ENCODE data around the gene RNU1-3. TPM values are rescaled to one million over a fixed set of nuclear protein-coding genes. Genes with fewer than 3 reads are reported as not detected.
"Not testable (repeated sequence)": the region's sequence is repeated elsewhere in the genome, so short reads cannot be mapped to it uniquely, and the experiment has no call there.

RNU1-3 gene
- total and polyA plus RNA-seq, 4 donors, result under 0.01 to 16.7 (median under 0.01) TPM; not detected in 1

- TF ChIP-seq CTCF (IDR thresholded peaks at IDR 0.05; ENCODE audit: low read depth, low read length, missing input control), result peak; percentile 38
- peak; percentile 44 to 63 for TF ChIP-seq RAD21 (IDR thresholded peaks at IDR 0.05)
- 31% methylated on average over 3 of the region's 3 CpGs for WGBS
These were observed 42.9 kb upstream of the RNU1-3 start for GRCh38 chr1:16709659-16710087.

GRCh38 chr1:16708704-16709103 is 42.0 kb upstream of the RNU1-3 start:
- not testable (repeated sequence) for H3K9me3 ChIP-seq (ENCODE audit: control insufficient read depth in 4 of 4, low read length in 3 of 4); H3K27ac ChIP-seq (ENCODE audit: low read depth in 1 of 2, low read length in 2 of 2); H3K36me3 ChIP-seq (ENCODE audit: control insufficient read depth in 4 of 4, insufficient read depth in 3 of 4, low read depth in 1 of 4, low read length in 3 of 4); H3K27me3 ChIP-seq (ENCODE audit: control insufficient read depth in 4 of 4, insufficient read depth in 4 of 4, low read length in 3 of 4); DNase-seq (ENCODE audit: low spot score); H3K4me3 ChIP-seq (ENCODE audit: low read depth in 1 of 3, low read length in 3 of 3); H3K9ac ChIP-seq (ENCODE audit: low read depth in 1 of 2, low read length in 2 of 2)
- no CpG with 5 or more reads among the region's 6 CpGs for WGBS
- H3K4me1 ChIP-seq (ENCODE audit: control insufficient read depth in 4 of 4, insufficient read depth in 4 of 4, low read length in 3 of 4), result peaks cover 0 to 15% (median 7%) of the 10 kb centered on the region in 4 donors

More at GRCh38 chr1:16709659-16710087, 42.9 kb upstream of the RNU1-3 start:
- H3K4me3 ChIP-seq (ENCODE audit: low read depth in 1 of 3, low read length in 3 of 3); H3K27me3 ChIP-seq (ENCODE audit: control insufficient read depth in 4 of 4, insufficient read depth in 4 of 4, low read length in 3 of 4); H3K9ac ChIP-seq (ENCODE audit: low read depth in 1 of 2, low read length in 2 of 2); H3K9me3 ChIP-seq (ENCODE audit: control insufficient read depth in 4 of 4, low read length in 3 of 4); H3K27ac ChIP-seq (ENCODE audit: low read depth in 1 of 2, low read length in 2 of 2); H3K36me3 ChIP-seq (ENCODE audit: control insufficient read depth in 4 of 4, insufficient read depth in 3 of 4, low read depth in 1 of 4, low read length in 3 of 4): not testable (repeated sequence)
- peak; percentile 33 for DNase-seq (ENCODE audit: low spot score)
- H3K4me1 ChIP-seq (ENCODE audit: control insufficient read depth in 4 of 4, insufficient read depth in 4 of 4, low read length in 3 of 4), result peaks cover 0 to 15% (median 7%) of the 10 kb centered on the region in 4 donors

GRCh38 chr1:16707130-16708093 is 40.7 kb upstream of the RNU1-3 start:
- peak; percentile 33 for DNase-seq (ENCODE audit: low spot score)
- not testable (repeated sequence) for H3K27me3 ChIP-seq (ENCODE audit: control insufficient read depth in 4 of 4, insufficient read depth in 4 of 4, low read length in 3 of 4); H3K36me3 ChIP-seq (ENCODE audit: control insufficient read depth in 4 of 4, insufficient read depth in 3 of 4, low read depth in 1 of 4, low read length in 3 of 4); H3K9me3 ChIP-seq (ENCODE audit: control insufficient read depth in 4 of 4, low read length in 3 of 4); H3K27ac ChIP-seq (ENCODE audit: low read depth in 1 of 2, low read length in 2 of 2); H3K9ac ChIP-seq (ENCODE audit: low read depth in 1 of 2, low read length in 2 of 2); H3K4me3 ChIP-seq (ENCODE audit: low read depth in 1 of 3, low read length in 3 of 3)
- H3K4me1 ChIP-seq (ENCODE audit: control insufficient read depth in 4 of 4, insufficient read depth in 4 of 4, low read length in 3 of 4), result peaks cover 0 to 22% (median 13%) of the 10 kb centered on the region in 4 donors
- 14% methylated on average over 79 of the region's 99 CpGs for WGBS

GRCh38 chr1:16706302-16706701 is 39.6 kb upstream of the RNU1-3 start:
- 94% methylated on average over 6 of the region's 6 CpGs for WGBS
- peaks cover 0 to 21% (median 11%) of the 10 kb centered on the region in 4 donors for H3K4me1 ChIP-seq (ENCODE audit: control insufficient read depth in 4 of 4, insufficient read depth in 4 of 4, low read length in 3 of 4)
- H3K27ac ChIP-seq (ENCODE audit: low read depth in 1 of 2, low read length in 2 of 2); H3K4me3 ChIP-seq (ENCODE audit: low read depth in 1 of 3, low read length in 3 of 3); H3K36me3 ChIP-seq (ENCODE audit: control insufficient read depth in 4 of 4, insufficient read depth in 3 of 4, low read depth in 1 of 4, low read length in 3 of 4); H3K27me3 ChIP-seq (ENCODE audit: control insufficient read depth in 4 of 4, insufficient read depth in 4 of 4, low read length in 3 of 4); H3K9ac ChIP-seq (ENCODE audit: low read depth in 1 of 2, low read length in 2 of 2); H3K9me3 ChIP-seq (ENCODE audit: control insufficient read depth in 4 of 4, low read length in 3 of 4): not testable (repeated sequence)
- DNase-seq (ENCODE audit: low spot score), result peak; percentile 20

- H3K9ac ChIP-seq (ENCODE audit: low read depth in 1 of 2, low read length in 2 of 2); DNase-seq (ENCODE audit: low spot score); H3K4me3 ChIP-seq (ENCODE audit: low read depth in 1 of 3, low read length in 3 of 3); H3K9me3 ChIP-seq (ENCODE audit: control insufficient read depth in 4 of 4, low read length in 3 of 4); H3K36me3 ChIP-seq (ENCODE audit: control insufficient read depth in 4 of 4, insufficient read depth in 3 of 4, low read depth in 1 of 4, low read length in 3 of 4); H3K27me3 ChIP-seq (ENCODE audit: control insufficient read depth in 4 of 4, insufficient read depth in 4 of 4, low read length in 3 of 4); H3K27ac ChIP-seq (ENCODE audit: low read depth in 1 of 2, low read length in 2 of 2): not testable (repeated sequence)
- 92% methylated on average over 12 of the region's 16 CpGs for WGBS
- H3K4me1 ChIP-seq (ENCODE audit: control insufficient read depth in 4 of 4, insufficient read depth in 4 of 4, low read length in 3 of 4), result peaks cover 0 to 20% (median 9%) of the 10 kb centered on the region in 4 donors
These were observed 37.9 kb upstream of the RNU1-3 start for GRCh38 chr1:16704502-16705100.

- not testable (repeated sequence) for H3K9me3 ChIP-seq (ENCODE audit: control insufficient read depth in 4 of 4, low read length in 3 of 4); H3K27me3 ChIP-seq (ENCODE audit: control insufficient read depth in 4 of 4, insufficient read depth in 4 of 4, low read length in 3 of 4); H3K4me3 ChIP-seq (ENCODE audit: low read depth in 1 of 3, low read length in 3 of 3); H3K27ac ChIP-seq (ENCODE audit: low read depth in 1 of 2, low read length in 2 of 2); H3K9ac ChIP-seq (ENCODE audit: low read depth in 1 of 2, low read length in 2 of 2); H3K36me3 ChIP-seq (ENCODE audit: control insufficient read depth in 4 of 4, insufficient read depth in 3 of 4, low read depth in 1 of 4, low read length in 3 of 4)
- 83% methylated on average over 7 of the region's 13 CpGs for WGBS
- H3K4me1 ChIP-seq (ENCODE audit: control insufficient read depth in 4 of 4, insufficient read depth in 4 of 4, low read length in 3 of 4), result peaks cover 0 to 14% (median 7%) of the 10 kb centered on the region in 4 donors
- peak; percentile 23 for DNase-seq (ENCODE audit: low spot score)
These were observed 37.3 kb upstream of the RNU1-3 start for GRCh38 chr1:16704076-16704475.

- H3K4me1 ChIP-seq (ENCODE audit: control insufficient read depth in 4 of 4, insufficient read depth in 4 of 4, low read length in 3 of 4), result peaks cover 0 to 13% (median 7%) of the 10 kb centered on the region in 4 donors
- not testable (repeated sequence) for H3K36me3 ChIP-seq (ENCODE audit: control insufficient read depth in 4 of 4, insufficient read depth in 3 of 4, low read depth in 1 of 4, low read length in 3 of 4); H3K9me3 ChIP-seq (ENCODE audit: control insufficient read depth in 4 of 4, low read length in 3 of 4); H3K9ac ChIP-seq (ENCODE audit: low read depth in 1 of 2, low read length in 2 of 2); H3K27me3 ChIP-seq (ENCODE audit: control insufficient read depth in 4 of 4, insufficient read depth in 4 of 4, low read length in 3 of 4); H3K4me3 ChIP-seq (ENCODE audit: low read depth in 1 of 3, low read length in 3 of 3); H3K27ac ChIP-seq (ENCODE audit: low read depth in 1 of 2, low read length in 2 of 2)
- DNase-seq (ENCODE audit: low spot score), result peak; percentile 32
- 11% methylated on average over 3 of the region's 5 CpGs for WGBS
These were observed 36.9 kb upstream of the RNU1-3 start for GRCh38 chr1:16703602-16704001.

Data from liver (tissue), 9 donors.